GM19351 (cell line): ENCODE data around the gene TSR3.

Experiments
- ATAC-seq: cut with Tn5 transposase; IDR thresholded peaks from one replicate; pipeline ENCODE4 v1.9.1; 2021; ENCODE audit warnings: mild to moderate bottlenecking, moderate library complexity; ENCODE audit not compliant: unreplicated experiment

Gene TSR3

GRCh38 chr16:1326391-1326790 lies 25.3 kb downstream of the TSR3 start:
- ATAC-seq, result no peak

DNA sequence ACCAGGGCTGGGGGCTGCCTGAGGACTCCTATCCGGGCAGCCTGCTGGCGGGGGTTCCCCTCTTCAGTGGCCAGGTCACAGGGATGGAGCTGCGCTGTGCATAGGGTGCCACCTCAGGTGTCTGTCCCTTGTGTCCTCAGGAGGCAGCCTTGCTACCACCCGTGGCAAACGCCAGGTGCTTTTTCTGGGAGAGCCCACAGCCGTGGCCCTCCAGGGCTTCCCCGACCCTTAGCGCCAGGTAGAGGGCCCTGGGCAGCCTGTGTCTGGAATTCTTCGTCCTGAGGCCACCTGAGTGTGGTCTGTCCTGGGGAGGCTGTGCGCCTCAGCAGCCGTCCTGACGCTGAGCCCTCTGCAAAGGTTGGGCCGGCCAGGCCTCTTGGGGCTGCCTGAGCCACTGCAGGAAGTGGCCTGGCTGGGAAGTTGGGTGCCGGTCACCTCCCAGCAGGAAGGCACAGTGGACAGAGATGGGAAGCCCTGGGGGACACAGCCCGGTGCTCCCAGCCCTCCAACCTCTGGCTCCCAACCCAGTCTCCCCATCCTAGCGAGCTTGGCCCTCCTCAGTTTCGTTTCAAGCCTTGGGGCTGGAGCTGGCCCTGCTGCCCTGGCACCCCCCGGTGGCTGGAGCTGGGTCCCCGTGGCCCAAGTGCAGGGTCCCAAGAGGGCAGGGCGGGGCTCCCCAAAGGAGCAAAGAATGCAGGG lies 25.9 kb downstream of the TSR3 start:
- ATAC-seq, result no peak

- ATAC-seq, result no peak
Observed at GRCh38 chr16:1325261-1325660, 26.4 kb downstream of the TSR3 start.

DNA sequence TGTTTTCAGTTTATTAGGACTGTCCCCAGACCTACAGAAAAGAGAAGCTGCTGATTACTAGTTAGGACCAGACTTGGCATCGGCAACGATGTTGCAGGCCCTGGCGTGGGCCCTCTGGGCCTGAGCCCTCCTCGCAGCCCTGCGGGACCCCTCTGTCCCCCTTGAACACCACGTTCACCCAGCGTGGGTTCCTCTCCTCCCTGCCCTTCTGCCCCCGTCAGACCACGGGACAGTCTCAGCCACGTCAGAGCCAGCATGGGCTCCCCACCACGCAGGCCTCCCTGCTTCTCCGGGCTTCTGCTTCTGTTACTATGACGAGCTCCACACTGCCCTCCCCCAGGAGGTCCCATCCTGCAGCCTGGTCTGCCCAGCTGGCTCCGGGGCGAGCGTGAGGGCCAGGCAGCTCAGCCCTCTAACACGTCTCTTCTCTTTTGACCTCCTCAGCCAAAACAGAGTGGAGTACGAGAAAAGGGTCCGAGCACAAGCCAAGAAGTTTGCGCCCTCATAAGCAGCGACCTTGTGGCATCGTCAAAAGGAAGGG lies 27.3 kb downstream of the TSR3 start:
- no peak for ATAC-seq

- no peak for ATAC-seq
Observed at GRCh38 chr16:1323296-1324239, 28.1 kb downstream of the TSR3 start.

- ATAC-seq, result no peak
Observed at GRCh38 chr16:1322407-1322806, 29.3 kb downstream of the TSR3 start.

GRCh38 chr16:1320658-1321240 lies 30.9 kb downstream of the TSR3 start:
- ATAC-seq, result no peak

- no peak for ATAC-seq
Observed at GRCh38 chr16:1320097-1320496, 31.6 kb downstream of the TSR3 start.

GRCh38 chr16:1319041-1319440 lies 32.6 kb downstream of the TSR3 start:
- ATAC-seq, result no peak

- no peak for ATAC-seq
Observed at GRCh38 chr16:1318268-1318545, 33.5 kb downstream of the TSR3 start.

GRCh38 chr16:1317479-1318267 lies 34.0 kb downstream of the TSR3 start:
- no peak for ATAC-seq

DNA sequence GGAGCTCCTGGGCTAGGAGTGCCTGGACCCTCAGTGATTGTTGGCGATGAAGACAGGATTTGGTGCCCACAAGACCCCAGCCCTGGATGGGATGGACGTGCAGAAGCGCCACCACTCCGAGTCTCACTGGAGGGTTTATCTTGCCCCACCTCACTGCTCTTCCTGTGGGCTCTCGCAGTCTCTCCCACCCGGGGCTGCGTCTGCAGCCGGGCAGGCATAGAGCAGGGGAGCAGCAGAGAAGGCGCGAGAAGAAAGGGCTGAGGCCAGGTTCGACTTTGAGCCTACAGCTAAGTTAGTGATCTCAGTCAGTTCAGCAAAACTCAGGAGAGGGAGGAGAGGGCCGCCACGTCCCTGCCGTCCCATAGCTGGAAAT lies 35.7 kb downstream of the TSR3 start:
- ATAC-seq, result no peak

GRCh38 chr16:1315081-1316032 lies 36.3 kb downstream of the TSR3 start:
- no peak for ATAC-seq

GRCh38 chr16:1314399-1315068 lies 37.1 kb downstream of the TSR3 start:
- no peak for ATAC-seq

DNA sequence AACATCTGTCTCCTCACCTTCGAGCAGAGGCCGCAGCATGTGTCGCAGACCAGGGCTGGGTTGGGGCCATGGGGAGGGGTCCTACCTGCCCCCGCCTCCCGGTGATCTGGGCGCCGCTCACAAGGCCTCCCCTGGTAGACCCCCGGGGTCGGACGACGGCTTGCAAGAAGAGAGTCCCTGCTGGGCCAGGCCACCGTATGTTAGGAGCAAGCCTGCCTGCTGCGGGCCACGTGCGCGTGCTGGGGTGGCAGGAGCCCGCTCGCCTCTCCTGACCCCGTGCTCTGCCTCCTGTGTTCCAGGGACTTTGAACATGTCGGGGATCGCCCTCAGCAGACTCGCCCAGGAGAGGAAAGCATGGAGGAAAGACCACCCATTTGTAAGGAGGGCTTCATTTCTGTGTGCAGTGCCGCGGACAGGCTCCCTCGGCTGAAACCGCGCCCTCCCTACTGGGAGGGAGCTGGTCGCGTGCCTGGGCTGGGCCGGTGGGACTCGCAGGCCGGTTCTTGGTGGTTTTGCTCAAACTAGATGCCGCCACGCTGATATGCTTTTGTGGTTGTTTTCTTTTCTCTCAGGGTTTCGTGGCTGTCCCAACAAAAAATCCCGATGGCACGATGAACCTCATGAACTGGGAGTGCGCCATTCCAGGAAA lies 37.8 kb downstream of the TSR3 start:
- ATAC-seq, result no peak

GRCh38 chr16:1312903-1313302 lies 38.8 kb downstream of the TSR3 start:
- no peak for ATAC-seq

DNA sequence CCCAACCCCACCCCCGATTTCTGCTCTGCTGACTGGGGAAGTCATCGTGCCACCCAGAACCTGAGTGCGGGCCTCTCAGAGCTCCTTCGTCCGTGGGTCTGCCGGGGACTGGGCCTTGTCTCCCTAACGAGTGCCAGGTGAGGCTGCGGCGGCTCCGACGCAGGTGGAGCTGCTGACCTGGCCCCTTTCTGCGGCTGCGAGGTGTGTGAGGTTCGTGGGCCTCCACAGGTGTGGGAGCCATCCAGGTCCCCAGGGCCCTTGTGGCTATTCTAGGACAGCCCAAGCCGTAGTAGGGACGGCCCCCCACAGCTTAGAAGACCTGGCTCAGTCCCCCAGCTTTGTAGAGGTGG lies 39.2 kb downstream of the TSR3 start:
- no peak for ATAC-seq

- no peak for ATAC-seq
Observed at GRCh38 chr16:1311738-1312466, 39.8 kb downstream of the TSR3 start.
